HUES64 (cell line): ENCODE data around the gene CDYL2.

ENCODE experiments used
- H3K27ac ChIP-seq: 2 replicates; pipeline ENCODE4 v1.7.0; 2013; ENCODE audit warnings: low read depth, low read length, inconsistent platforms
- H3K27me3 ChIP-seq: 2 replicates; pipeline ENCODE4 v1.6.1; 2013; ENCODE audit warnings: mild to moderate bottlenecking, low read length; ENCODE audit not compliant: insufficient read depth
- H3K36me3 ChIP-seq: 2 replicates; pipeline ENCODE4 v1.6.1; 2013; ENCODE audit warnings: mild to moderate bottlenecking, low read length; ENCODE audit not compliant: insufficient read depth
- H3K4me1 ChIP-seq: 2 replicates; pipeline ENCODE4 v1.6.1; 2013; ENCODE audit warnings: mild to moderate bottlenecking, low read length, moderate library complexity; ENCODE audit not compliant: insufficient read depth
- H3K4me3 ChIP-seq: 2 replicates; pipeline ENCODE4 v1.5.1; 2013; ENCODE audit warnings: mild to moderate bottlenecking, low read length, moderate library complexity
- H3K9ac ChIP-seq: 2 replicates; pipeline ENCODE4 v1.6.1; 2013; ENCODE audit warnings: mild to moderate bottlenecking, low read depth, low read length
- H3K9me3 ChIP-seq: 2 replicates; pipeline ENCODE4 v1.6.1; 2013; ENCODE audit warnings: low read depth, low read length; ENCODE audit not compliant: insufficient read depth
- WGBS: fragments of 150-250, 120-280 bp; methylation state at CpG from one replicate; pipeline ENCODE4 v1.1.7; 2013; ENCODE audit warnings: missing lambda C conversion rate; 5-methylcytosine and 5-hydroxymethylcytosine counted together

CDYL2 gene

DNA sequence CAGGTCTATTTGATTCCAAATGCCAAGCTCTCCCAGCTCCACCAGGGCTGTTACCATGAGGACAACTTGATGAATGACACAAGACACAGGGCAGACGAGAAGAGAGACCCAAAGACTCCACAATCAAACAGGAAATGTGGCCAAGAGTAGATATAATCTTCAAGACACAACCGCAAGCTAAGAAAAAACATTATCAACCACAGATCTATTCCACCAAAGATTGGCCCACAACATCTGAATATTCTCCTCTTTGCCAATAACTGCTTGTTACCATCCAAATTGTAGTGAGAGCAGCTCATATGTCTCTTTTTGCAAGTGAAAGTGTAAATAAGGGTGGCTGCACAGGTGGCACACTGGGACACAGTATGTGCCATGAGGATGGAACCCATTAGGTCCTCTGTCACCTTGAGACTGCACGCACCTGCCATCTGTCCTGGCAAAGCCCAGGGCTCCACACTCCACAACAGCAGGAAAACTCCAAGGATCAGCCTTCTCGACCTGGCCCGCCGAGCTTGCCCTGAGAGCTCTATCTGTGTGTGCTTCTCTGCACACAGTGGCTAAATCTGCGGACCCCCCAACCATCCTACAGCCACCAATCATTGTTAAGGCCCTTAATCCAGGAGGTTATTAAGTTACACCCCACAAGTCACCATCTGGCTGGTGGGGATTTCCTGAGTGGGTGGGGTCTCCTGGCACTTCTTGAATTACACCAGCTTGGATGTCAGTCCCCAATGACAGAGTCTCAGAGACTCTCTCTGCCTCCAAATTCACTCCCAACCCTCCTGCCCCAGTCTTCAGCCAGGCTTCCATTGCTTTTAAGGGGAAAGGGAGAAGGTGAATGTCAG is 213.1 kb downstream of the CDYL2 start:
- Histone ChIP-seq H3K9me3 (no peaks in the 10 kb centered on the region), H3K27ac (no peak overlapping the region), H3K9ac (no peak overlapping the region), H3K27me3 (no peaks in the 10 kb centered on the region), H3K4me1 (no peaks in the 10 kb centered on the region), H3K36me3 (no peaks in the 10 kb centered on the region), H3K4me3 (no peak overlapping the region)
- WGBS, result 90% methylated on average over 7 of the region's 7 CpGs

DNA sequence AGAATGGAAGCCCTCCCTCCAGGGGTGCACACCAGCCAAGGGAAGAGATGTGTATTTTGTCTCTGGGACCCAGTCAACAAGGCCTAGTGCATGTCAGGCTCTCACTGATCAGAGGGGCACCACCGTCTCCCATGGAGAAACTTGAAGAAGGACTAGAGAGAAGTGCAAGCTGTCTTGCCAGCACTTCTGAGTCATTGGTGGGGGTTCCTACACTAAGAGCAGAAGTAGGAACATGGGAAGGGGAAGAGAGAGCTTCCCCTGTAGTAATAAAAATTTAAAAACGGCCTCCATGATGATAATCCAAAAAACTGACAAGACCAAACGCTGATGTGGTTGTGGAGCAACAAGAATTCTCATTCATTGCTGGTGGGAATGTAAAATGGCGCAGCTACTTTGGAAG is 217.3 kb downstream of the CDYL2 start:
- Histone ChIP-seq H3K4me1 (no peaks in the 10 kb centered on the region), H3K9ac (no peak overlapping the region), H3K4me3 (no peak overlapping the region), H3K36me3 (no peaks in the 10 kb centered on the region), H3K27ac (no peak overlapping the region), H3K27me3 (no peaks in the 10 kb centered on the region), H3K9me3 (no peaks in the 10 kb centered on the region)
- WGBS, result 91% methylated on average over 4 of the region's 4 CpGs

- H3K36me3 ChIP-seq, result no peaks in the 10 kb centered on the region
- no peaks in the 10 kb centered on the region for H3K9me3 ChIP-seq
- no peaks in the 10 kb centered on the region for H3K27me3 ChIP-seq
- no peak overlapping the region for H3K27ac ChIP-seq
- no peak overlapping the region for H3K4me3 ChIP-seq
- no peaks in the 10 kb centered on the region for H3K4me1 ChIP-seq
- H3K9ac ChIP-seq, result no peak overlapping the region
Measured at GRCh38 chr16:80586476-80586875, 217.9 kb downstream of the CDYL2 start.

DNA sequence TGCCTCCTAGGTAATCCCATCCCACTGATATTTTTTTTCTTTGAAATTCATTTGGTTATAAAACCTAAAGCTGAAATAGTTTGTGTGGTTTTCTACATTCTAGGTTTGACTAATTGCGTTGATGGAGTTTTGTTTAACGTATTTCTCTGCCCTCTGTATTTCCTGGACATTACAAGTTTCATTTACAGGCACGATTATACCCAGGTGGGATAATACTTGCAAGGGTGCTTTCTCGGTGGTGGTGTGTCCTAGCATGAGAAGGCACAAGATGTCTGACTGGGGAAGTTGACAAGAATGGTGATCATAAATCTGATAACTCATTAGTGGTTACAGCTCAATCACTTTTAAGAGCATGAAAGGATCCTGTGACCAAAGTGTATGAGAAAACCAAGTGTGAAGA is 218.6 kb downstream of the CDYL2 start:
- Histone ChIP-seq H3K27ac (no peak overlapping the region), H3K27me3 (no peaks in the 10 kb centered on the region), H3K4me3 (no peak overlapping the region), H3K9me3 (no peaks in the 10 kb centered on the region), H3K36me3 (no peaks in the 10 kb centered on the region), H3K9ac (no peak overlapping the region), H3K4me1 (no peaks in the 10 kb centered on the region)
- WGBS, result 93% methylated on average over 4 of the region's 4 CpGs

DNA sequence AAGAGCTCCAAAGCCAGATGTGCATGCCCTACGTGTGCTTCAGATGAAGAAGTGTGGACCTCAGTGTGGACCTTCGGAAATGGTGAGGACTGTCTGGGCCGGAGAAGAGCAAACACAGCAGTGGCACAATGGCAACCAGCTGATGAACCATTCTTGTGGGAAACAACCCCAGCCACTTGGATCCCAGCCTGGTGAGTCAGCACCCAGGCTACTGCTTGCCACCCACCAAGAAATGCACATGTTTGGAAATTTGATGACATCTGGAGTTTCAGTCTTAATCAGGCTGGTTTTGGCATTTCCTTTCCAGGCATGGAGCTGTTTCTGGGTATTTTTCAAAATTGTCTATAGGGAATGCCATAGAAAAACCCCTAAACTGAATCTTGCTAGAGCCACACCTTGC is 220.9 kb downstream of the CDYL2 start:
- H3K36me3 ChIP-seq, result no peaks in the 10 kb centered on the region
- H3K9ac ChIP-seq, result no peak overlapping the region
- no peaks in the 10 kb centered on the region for H3K9me3 ChIP-seq
- no peaks in the 10 kb centered on the region for H3K4me1 ChIP-seq
- no peaks in the 10 kb centered on the region for H3K27me3 ChIP-seq
- 93% methylated on average over 3 of the region's 3 CpGs for WGBS
- no peak overlapping the region for H3K4me3 ChIP-seq
- H3K27ac ChIP-seq, result no peak overlapping the region

DNA sequence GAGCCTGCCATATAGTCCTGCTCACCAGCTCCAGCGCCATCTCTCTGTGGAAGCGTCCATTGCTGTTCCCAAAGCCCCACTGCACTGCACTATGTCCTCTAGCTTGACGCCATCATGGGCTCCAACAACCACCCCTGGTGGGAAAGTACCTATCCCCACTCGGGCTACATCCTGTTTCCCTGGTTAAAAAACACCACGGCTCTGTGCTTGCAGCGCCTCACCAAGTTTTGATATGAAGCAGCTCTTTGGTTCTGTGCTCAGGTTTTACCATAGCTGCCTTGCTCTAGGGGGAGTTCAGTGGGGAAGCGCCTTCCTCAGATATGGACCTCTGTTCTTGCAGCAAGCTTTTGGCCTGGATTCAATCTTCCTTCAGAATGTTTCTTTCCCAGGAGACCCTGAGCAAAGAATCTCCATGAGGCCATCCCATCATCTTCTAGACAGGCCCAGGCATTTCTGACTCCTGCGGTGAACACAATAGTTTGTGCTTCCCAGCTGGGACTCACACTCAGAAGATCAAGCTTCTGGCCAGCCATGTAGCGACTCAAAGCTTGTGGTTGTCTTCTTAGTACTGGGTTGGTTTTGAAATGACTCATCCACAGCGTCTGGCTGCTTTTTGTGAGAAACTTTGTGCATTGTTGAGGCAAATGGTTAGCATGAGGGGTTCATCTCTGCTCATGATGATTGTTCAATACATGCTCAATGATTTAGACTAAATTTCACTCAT is 224.1 kb downstream of the CDYL2 start:
- Histone ChIP-seq H3K36me3 (no peaks in the 10 kb centered on the region), H3K4me1 (no peaks in the 10 kb centered on the region), H3K27ac (no peak overlapping the region), H3K9me3 (no peaks in the 10 kb centered on the region), H3K27me3 (no peaks in the 10 kb centered on the region), H3K9ac (no peak overlapping the region), H3K4me3 (no peak overlapping the region)
- 91% methylated on average over 10 of the region's 10 CpGs for WGBS

DNA sequence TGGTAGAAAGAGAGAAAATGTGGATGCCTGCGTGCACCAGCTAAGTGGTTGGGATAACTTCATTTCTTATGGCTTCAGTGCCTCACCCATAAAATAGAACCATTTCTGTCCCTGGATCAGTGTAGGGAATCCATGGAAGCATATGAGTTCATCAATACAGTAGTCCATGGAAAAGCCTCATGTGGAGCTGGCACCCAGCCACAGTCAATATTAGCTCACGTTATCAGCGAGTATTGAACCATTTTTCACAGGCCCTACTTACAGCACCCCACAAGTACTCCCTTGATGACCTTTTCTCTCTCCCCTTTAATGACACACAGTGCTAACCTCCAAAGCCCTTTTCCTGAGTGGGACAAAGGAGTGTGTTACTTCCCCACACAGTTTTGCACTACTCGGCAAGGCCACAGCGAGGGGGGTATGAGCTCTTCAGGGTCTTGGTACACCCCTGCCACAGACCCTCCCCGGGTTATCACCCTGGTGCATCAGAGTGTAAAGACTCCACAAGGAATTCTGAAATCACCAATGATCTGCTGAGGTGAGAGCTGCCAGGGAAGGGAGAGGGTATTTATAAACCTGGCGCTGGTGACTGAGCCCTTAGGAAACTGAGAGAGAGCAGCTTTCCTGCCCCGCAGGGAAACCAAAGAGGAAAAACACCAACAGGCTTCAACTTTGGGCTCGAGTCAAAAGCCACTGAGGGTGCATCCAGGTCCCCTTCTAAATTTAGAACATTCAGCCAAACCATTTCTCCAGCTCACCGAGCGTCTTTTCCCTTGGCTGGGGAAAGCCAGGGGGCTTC is 226.7 kb downstream of the CDYL2 start:
- no peaks in the 10 kb centered on the region for H3K36me3 ChIP-seq
- H3K4me3 ChIP-seq, result no peak overlapping the region
- no peaks in the 10 kb centered on the region for H3K4me1 ChIP-seq
- no peak overlapping the region for H3K27ac ChIP-seq
- WGBS, result 93% methylated on average over 11 of the region's 11 CpGs
- no peak overlapping the region for H3K9ac ChIP-seq
- H3K9me3 ChIP-seq, result no peaks in the 10 kb centered on the region
- H3K27me3 ChIP-seq, result no peaks in the 10 kb centered on the region

- no peak overlapping the region for H3K9ac ChIP-seq
- H3K27ac ChIP-seq, result no peak overlapping the region
- no peak overlapping the region for H3K4me3 ChIP-seq
- no peaks in the 10 kb centered on the region for H3K9me3 ChIP-seq
- no peaks in the 10 kb centered on the region for H3K4me1 ChIP-seq
- WGBS, result 91% methylated on average over 1 of the region's 1 CpG
- H3K36me3 ChIP-seq, result no peaks in the 10 kb centered on the region
- H3K27me3 ChIP-seq, result no peaks in the 10 kb centered on the region
Measured at GRCh38 chr16:80576343-80576912, 228.0 kb downstream of the CDYL2 start.

DNA sequence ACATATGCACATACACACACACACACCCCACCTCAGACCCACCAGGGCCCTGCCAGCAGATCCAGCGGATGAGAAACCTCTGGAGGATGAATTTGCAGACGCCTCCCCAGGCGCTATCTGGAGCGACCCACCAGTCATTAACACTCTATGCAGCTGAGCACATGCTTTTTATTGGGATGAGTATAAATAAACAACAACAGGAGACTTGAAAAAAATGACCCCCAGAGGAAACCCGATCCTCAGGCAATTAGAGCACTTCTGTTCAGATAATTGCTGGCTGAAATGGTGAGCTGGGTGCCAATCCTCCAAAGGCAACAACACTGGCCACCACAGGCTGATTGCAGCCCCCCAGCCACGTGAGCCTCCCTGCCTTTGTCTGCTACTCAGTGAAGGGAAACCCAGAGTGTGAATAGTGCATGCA is 230.7 kb downstream of the CDYL2 start:
- no peak overlapping the region for H3K9ac ChIP-seq
- no peaks in the 10 kb centered on the region for H3K27me3 ChIP-seq
- H3K4me1 ChIP-seq, result no peaks in the 10 kb centered on the region
- H3K4me3 ChIP-seq, result no peak overlapping the region
- WGBS, result 77% methylated on average over 6 of the region's 6 CpGs
- H3K36me3 ChIP-seq, result no peaks in the 10 kb centered on the region
- no peak overlapping the region for H3K27ac ChIP-seq
- no peaks in the 10 kb centered on the region for H3K9me3 ChIP-seq

GRCh38 chr16:80570106-80570478 is 234.3 kb downstream of the CDYL2 start:
- Histone ChIP-seq H3K27ac (no peak overlapping the region), H3K4me3 (no peak overlapping the region), H3K27me3 (no peaks in the 10 kb centered on the region), H3K9me3 (no peaks in the 10 kb centered on the region), H3K9ac (no peak overlapping the region), H3K4me1 (no peaks in the 10 kb centered on the region), H3K36me3 (no peaks in the 10 kb centered on the region)
- WGBS, result 93% methylated on average over 6 of the region's 6 CpGs
